Peyer's patch (tissue), 4 donors: ENCODE results near the gene DOCK4. TPM values are rescaled to one million over a fixed set of nuclear protein-coding genes. Genes with fewer than 3 reads are reported as not detected.
A peak's percentile ranks its signal among the peaks of the same experiment; 100 is the strongest.

Experiments
- DNase-seq, 3 donors: peaks; one replicate each; pipeline ENCODE4 v3.0.0-alpha.2; 2017 to 2019
- H3K27ac ChIP-seq, 4 donors: fragments of 200-600 bp; sonication (generic); one replicate each; pipeline ENCODE4 v1.5.1; 2016 to 2019
- H3K27me3 ChIP-seq, 2 donors: fragments of 200-600 bp; sonication (generic); one replicate each; pipeline ENCODE4 v1.5.1; 2019
- H3K36me3 ChIP-seq, 3 donors: fragments of 200-600 bp; sonication (generic); one replicate each; pipeline ENCODE4 v1.5.1; 2016 to 2019
- H3K4me1 ChIP-seq, 4 donors: fragments of 200-600 bp; sonication (generic); one replicate each; pipeline ENCODE4 v1.5.1; 2016 to 2019
- H3K4me3 ChIP-seq, 4 donors: fragments of 200-600 bp; sonication (generic); 1 replicate in 3 of 4; 2 replicates in 1 of 4; pipeline ENCODE4 v1.5.1; 2016 to 2019; ENCODE audit warnings: mild to moderate bottlenecking in 1 of 4
- H3K9me3 ChIP-seq, 4 donors: fragments of 200-600 bp; sonication (generic); one replicate each; pipeline ENCODE4 v1.5.1; 2016 to 2019; ENCODE audit warnings: mild to moderate bottlenecking in 1 of 4
- POLR2A ChIP-seq, 2 donors: fragments of 450-650 bp; IDR thresholded peaks; one replicate each; pipeline ENCODE4 v1.5.1; 2017; ENCODE audit warnings: antibody characterized with exemption in 2 of 2, mild to moderate bottlenecking in 2 of 2, moderate library complexity in 2 of 2
- total RNA-seq, 4 donors: library from RNA; depleted of rRNA; stranded (reverse); fragments of >200 nt; gene quantifications; one replicate each; pipeline ENCODE4 v1.1.0, GENCODE V29; 2016
- TF ChIP-seq, protein P1 (sequence below), 6 experiments: fragments of 450-650 bp in 4 of 6; fragments of 200-600 bp in 2 of 6; sonication (generic) in 1 of 6; IDR thresholded peaks; one replicate each; pipeline ENCODE4 v1.5.1; 2017 to 2019; ENCODE audit warnings: antibody characterized with exemption in 6 of 6, mild to moderate bottlenecking in 3 of 6, moderate library complexity in 1 of 6

The DOCK4 gene
- total RNA-seq, 4 donors from 2014 or later = 5.1 to 52.8 (median 15.5) TPM

DNA sequence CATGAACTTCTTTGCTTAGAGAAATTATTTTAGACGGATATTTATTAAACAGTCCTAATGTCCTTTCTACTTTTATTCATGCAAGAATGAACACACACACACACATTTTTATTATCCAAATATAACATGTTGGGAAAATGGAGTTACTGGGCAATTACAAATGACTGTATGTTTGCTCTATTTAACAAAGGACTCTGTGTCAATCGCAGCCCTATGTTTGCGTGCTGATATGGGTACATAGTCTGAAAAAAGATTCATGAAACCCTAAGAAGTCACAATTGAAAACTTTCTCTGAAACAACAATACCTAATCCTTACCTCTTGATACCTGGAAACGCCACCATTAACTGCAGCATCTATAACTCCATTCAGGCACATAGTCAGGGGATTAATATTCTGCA is 459.2 kb downstream of the DOCK4 start:
- Histone ChIP-seq H3K27ac (no peak overlapping the region), H3K4me1 (no peaks in the 10 kb centered on the region), H3K4me3 (no peak overlapping the region), H3K36me3 (no peaks in the 10 kb centered on the region), H3K27me3 (no peaks in the 10 kb centered on the region), H3K9me3 (no peaks in the 10 kb centered on the region)
- no peak for DNase-seq
- TF ChIP-seq POLR2A (IDR thresholded peaks at IDR 0.05) = no peak
- TF ChIP-seq, protein P1, sequence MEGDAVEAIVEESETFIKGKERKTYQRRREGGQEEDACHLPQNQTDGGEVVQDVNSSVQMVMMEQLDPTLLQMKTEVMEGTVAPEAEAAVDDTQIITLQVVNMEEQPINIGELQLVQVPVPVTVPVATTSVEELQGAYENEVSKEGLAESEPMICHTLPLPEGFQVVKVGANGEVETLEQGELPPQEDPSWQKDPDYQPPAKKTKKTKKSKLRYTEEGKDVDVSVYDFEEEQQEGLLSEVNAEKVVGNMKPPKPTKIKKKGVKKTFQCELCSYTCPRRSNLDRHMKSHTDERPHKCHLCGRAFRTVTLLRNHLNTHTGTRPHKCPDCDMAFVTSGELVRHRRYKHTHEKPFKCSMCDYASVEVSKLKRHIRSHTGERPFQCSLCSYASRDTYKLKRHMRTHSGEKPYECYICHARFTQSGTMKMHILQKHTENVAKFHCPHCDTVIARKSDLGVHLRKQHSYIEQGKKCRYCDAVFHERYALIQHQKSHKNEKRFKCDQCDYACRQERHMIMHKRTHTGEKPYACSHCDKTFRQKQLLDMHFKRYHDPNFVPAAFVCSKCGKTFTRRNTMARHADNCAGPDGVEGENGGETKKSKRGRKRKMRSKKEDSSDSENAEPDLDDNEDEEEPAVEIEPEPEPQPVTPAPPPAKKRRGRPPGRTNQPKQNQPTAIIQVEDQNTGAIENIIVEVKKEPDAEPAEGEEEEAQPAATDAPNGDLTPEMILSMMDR (IDR thresholded peaks at IDR 0.05) = no peak

DNA sequence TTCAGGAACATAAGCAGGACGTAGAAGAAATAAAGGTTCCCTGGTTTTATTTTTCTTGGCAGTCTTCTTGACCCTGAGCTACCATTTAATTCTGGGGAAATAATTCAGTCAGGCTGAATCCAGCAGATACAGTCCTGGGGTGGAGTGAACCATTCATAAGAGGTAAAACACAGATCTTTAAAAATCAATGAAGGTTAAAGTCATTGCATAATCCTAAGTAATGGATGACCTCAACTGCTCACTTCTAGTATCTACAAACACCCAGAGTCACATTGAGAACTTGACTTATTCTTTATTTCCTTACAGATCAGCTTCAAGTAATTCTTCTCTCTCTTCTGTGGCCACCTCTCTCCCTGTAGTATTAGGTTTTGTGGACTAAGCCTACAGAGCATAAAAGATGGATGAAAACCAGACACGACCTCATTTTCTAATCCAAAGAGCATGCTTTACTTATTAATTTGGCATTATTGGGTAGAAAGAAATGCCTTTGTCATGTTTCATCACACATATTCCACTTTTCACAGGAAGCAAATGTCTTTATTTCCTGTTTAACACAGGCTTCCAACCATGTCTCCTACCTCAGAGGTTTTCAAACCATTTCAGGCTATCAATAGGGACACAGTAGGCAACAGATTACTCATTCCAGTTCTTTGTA is 461.6 kb downstream of the DOCK4 start:
- H3K27ac ChIP-seq = no peak overlapping the region
- H3K4me1 ChIP-seq = no peaks in the 10 kb centered on the region
- H3K27me3 ChIP-seq = no peaks in the 10 kb centered on the region
- H3K36me3 ChIP-seq = no peaks in the 10 kb centered on the region
- TF ChIP-seq, protein P1 (IDR thresholded peaks at IDR 0.05) = no peak
- TF ChIP-seq POLR2A (IDR thresholded peaks at IDR 0.05) = no peak
- no peak for DNase-seq
- no peak overlapping the region for H3K4me3 ChIP-seq
- no peaks in the 10 kb centered on the region for H3K9me3 ChIP-seq

DNA sequence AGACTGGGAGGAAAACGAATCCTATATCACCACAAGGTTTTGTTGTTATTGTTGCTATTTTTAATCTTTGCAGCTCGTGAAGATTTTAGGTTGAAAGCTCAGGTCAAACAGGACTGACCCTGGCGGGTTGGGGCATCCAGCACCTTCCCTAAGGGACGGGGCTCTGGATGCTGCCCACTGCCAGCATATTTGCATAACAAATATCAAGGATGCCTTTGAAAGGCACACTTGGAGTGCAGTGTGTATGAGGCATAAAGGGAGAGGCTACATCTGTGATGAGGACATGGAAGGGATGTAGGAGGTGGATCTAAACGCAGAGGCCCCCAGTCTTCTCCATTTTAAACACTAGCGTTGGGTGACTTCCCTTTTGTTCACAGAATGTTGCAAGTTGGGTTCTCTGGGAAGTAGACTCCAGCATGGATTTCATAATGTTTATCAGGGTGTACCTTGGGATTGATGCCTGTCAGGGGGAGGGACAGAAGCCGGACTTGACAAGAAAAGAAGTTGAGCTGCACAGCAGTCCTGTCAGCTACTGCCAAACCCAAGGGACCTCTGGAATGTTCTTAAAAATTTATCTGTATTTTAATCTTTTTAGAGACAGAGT is 462.9 kb downstream of the DOCK4 start:
- Histone ChIP-seq H3K36me3 (no peaks in the 10 kb centered on the region), H3K4me3 (no peak overlapping the region), H3K4me1 (no peaks in the 10 kb centered on the region), H3K9me3 (no peaks in the 10 kb centered on the region), H3K27me3 (no peaks in the 10 kb centered on the region), H3K27ac (no peak overlapping the region)
- no peak for TF ChIP-seq POLR2A (IDR thresholded peaks at IDR 0.05)
- TF ChIP-seq, protein P1 (IDR thresholded peaks at IDR 0.05) = no peak
- DNase-seq = no peak

DNA sequence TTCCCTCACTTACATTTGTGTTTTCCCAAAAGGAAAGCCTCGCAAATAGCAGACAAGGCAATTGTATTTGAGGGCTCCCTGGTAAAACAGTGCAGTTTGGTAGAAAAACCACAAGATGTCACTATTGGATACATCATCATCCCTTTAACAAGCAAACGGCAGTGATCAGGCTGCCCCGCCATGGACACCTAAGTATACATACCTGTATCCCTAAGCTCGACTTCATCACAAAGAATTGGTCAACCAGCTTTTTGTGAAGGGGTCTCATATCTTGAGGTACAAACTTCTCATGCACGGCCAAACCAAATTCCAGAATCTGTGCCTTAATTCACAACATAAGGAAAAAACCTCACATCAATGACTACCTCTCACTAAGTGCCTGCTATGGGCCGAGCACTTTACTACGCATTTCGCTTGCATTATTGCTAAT is 464.4 kb downstream of the DOCK4 start:
- Histone ChIP-seq H3K27me3 (no peaks in the 10 kb centered on the region), H3K4me3 (no peak overlapping the region), H3K9me3 (no peaks in the 10 kb centered on the region), H3K4me1 (no peaks in the 10 kb centered on the region), H3K27ac (no peak overlapping the region), H3K36me3 (no peaks in the 10 kb centered on the region)
- peak in 2 of 3 donors; percentile 31 to 71 for DNase-seq
- no peak for TF ChIP-seq POLR2A (IDR thresholded peaks at IDR 0.05)
- TF ChIP-seq, protein P1 (IDR thresholded peaks at IDR 0.05) = peak in 5 of 6 experiments; percentile 35 to 81 (median 79)

DNA sequence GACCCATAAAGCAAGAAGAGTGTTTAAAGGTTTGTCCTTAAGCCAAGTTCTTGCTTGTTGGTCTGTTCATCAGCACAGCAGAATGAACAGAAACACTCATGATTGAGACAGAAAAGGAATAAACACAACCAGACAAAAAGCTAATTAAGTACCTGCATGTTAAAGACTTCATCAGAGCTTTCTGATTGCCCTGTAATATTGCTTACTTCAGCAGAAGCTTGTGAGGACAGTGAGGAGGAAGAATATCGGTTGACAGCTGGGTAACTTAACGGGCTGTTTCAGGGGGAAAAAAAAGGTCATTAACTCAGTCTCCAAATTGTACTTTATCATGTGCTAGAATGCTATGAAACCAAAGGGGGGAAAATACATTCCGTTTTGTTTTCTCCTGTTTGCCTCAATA is 465.3 kb downstream of the DOCK4 start:
- H3K9me3 ChIP-seq = no peaks in the 10 kb centered on the region
- no peaks in the 10 kb centered on the region for H3K4me1 ChIP-seq
- H3K36me3 ChIP-seq = no peaks in the 10 kb centered on the region
- H3K4me3 ChIP-seq = no peak overlapping the region
- no peaks in the 10 kb centered on the region for H3K27me3 ChIP-seq
- TF ChIP-seq, protein P1 (IDR thresholded peaks at IDR 0.05) = no peak
- TF ChIP-seq POLR2A (IDR thresholded peaks at IDR 0.05) = no peak
- no peak for DNase-seq
- H3K27ac ChIP-seq = no peak overlapping the region
